Measurements from ENCODE around the gene HELZ2.

DNA sequence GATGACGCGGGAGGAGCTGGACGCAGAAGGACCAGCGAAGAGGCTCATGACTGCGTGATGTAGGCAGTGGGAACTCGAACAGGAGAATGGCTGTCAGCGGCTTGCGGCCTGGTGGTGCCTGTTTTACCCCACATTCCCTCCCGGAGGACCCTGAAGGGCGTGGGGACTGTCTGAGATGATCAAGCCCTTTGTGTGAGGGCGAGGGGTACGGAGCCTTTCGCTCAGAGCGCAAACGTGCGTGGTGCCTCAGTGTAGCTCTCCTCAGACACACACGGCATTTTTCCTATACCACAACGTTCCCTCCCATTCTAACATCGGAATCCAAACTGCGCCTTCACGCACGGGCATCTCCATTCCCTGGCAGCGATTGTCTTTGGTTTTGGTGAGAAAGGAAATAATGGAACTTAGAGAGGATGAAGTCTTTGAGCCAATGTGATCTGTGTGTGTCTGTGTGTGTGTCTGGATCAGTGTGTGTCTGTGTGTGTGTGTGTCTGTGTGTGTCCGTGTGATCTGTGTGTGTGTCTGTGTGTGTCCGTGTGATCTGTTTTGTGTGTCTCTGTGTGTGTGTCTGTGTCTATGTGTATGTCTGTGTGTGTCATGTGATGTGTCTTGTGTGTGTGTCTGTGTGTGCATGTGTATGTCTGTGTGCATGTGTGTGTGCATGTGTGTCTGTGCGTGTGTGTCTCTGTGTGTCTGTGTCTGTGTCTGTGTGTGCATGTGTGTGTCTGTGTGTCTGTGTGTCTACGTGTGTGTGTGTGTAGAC is 42.2 kb downstream of the HELZ2 start:
- TF ChIP-seq CTCF (conservative IDR thresholded peaks at IDR 0.05) = no peak
- TF ChIP-seq ZFX (IDR thresholded peaks at IDR 0.05) = no peak
